Panc1 (cell line): ENCODE measurements around the gene RAX2. TPM values are rescaled to one million over a fixed set of nuclear protein-coding genes. Genes with fewer than 3 reads are reported as not detected.

Source experiments
- ATAC-seq: fragments of 200-7000 bp; cut with Tn5 transposase; 2 replicates; pipeline ENCODE4 v1.9.1; 2020; ENCODE audit warnings: mild to moderate bottlenecking, moderate library complexity
- BruUV-seq: library from RNA; stranded (reverse); fragments of 400-500 nt; replicated peaks from 2 replicates; lab custom pipeline; 2021; lab: Mats Ljungman, UMichigan
- CTCF ChIA-PET: fragments of 300-600 bp; sonication (Branson Sonifier 250); formaldehyde crosslinking; loops from one replicate; lab custom pipeline; 2022; ENCODE audit warnings: antibody characterized with exemption; lab: Charles Lee
- POLR2A ChIA-PET: fragments of 300-600 bp; sonication (Branson Sonifier 250); formaldehyde crosslinking; loops from one replicate; lab custom pipeline; 2022; ENCODE audit warnings: antibody characterized with exemption; lab: Charles Lee
- DNase-seq: peaks from one replicate; pipeline ENCODE4 v3.0.0-alpha.2; 2010; ENCODE audit warnings: low read depth, low spot score
- H3K27ac ChIP-seq: 2 replicates; pipeline ENCODE4 v1.5.1; 2011; ENCODE audit warnings: mild to moderate bottlenecking, low read length, inconsistent platforms
- H3K27me3 ChIP-seq: fragments of 200-500 bp; sonication (Bioruptor generic); 2 replicates; pipeline ENCODE4 v1.6.0; 2014; ENCODE audit warnings: low read length, inconsistent platforms; ENCODE audit not compliant: control insufficient read depth, insufficient read depth
- H3K36me3 ChIP-seq: fragments of 200-500 bp; sonication (Bioruptor generic); 2 replicates; pipeline ENCODE4 v1.5.1; 2014; ENCODE audit warnings: inconsistent platforms, mild to moderate bottlenecking, low read length, moderate library complexity; ENCODE audit not compliant: control insufficient read depth, insufficient read depth
- H3K4me1 ChIP-seq: 2 replicates; pipeline ENCODE4 v1.5.1; 2011; ENCODE audit warnings: inconsistent platforms, mild to moderate bottlenecking, low read length, moderate library complexity; ENCODE audit not compliant: control insufficient read depth, insufficient read depth
- H3K4me3 ChIP-seq, 2 experiments: 2 replicates each; pipeline ENCODE4 v1.5.1; 2011 to 2012; ENCODE audit warnings: low read depth in 2 of 2, low read length in 2 of 2, mild to moderate bottlenecking in 2 of 2, inconsistent platforms in 1 of 2, moderate library complexity in 1 of 2
- H3K9me3 ChIP-seq: fragments of 200-500 bp; sonication (Bioruptor generic); 2 replicates; pipeline ENCODE4 v1.5.1; 2014; ENCODE audit warnings: low read depth, mild to moderate bottlenecking, inconsistent platforms, low read length, moderate library complexity; ENCODE audit not compliant: control insufficient read depth, insufficient read depth
- POLR2AphosphoS5 ChIP-seq: IDR thresholded peaks from 2 replicates; pipeline ENCODE4 v1.6.1; 2012; ENCODE audit warnings: mild to moderate bottlenecking, low read depth, low read length, moderate library complexity
- REST ChIP-seq, 2 experiments: IDR thresholded peaks; 2 replicates each; pipeline ENCODE4 v1.6.1; 2011 to 2012; ENCODE audit warnings: low read depth in 2 of 2, control low read depth in 1 of 2, low read length in 1 of 2, mild to moderate bottlenecking in 1 of 2, moderate library complexity in 1 of 2; ENCODE audit not compliant: insufficient read depth in 1 of 2
- SIN3A ChIP-seq: IDR thresholded peaks from 2 replicates; pipeline ENCODE4 v1.6.1; 2012; ENCODE audit warnings: low read depth, mild to moderate bottlenecking, low read length, moderate library complexity, borderline replicate concordance; ENCODE audit not compliant: insufficient read depth
- TCF7L2 ChIP-seq: IDR thresholded peaks from 2 replicates; pipeline ENCODE4 v1.6.1; 2011; ENCODE audit warnings: mild to moderate bottlenecking, low read depth, low read length, inconsistent platforms
- in situ Hi-C: cut with HindIII; loops from 2 replicates; pipeline ENCODE4 v1.10.0; 2016; ENCODE audit warnings: low sequenced_read_pairs, low pct_unique_long_range_greater_than_20kb
- intact Hi-C: fragments of 100-400 bp; cut with micrococcal nuclease; formaldehyde crosslinking; loops from one replicate; pipeline ENCODE4 v1.10.0; 2022; ENCODE audit not compliant: unreplicated experiment
- total RNA-seq: library from RNA; stranded (reverse); gene quantifications from one replicate; pipeline ENCODE4 v1.2.1, GENCODE V29; 2021; ENCODE audit not compliant: unreplicated experiment
- TF ChIP-seq, protein P1 (sequence below): fragments of 450-650 bp; IDR thresholded peaks from 2 replicates; pipeline ENCODE4 v1.5.1; 2017; ENCODE audit warnings: mild to moderate bottlenecking

RAX2 gene
- total RNA-seq, 1 experiment from 2014 or later: not detected

DNA sequence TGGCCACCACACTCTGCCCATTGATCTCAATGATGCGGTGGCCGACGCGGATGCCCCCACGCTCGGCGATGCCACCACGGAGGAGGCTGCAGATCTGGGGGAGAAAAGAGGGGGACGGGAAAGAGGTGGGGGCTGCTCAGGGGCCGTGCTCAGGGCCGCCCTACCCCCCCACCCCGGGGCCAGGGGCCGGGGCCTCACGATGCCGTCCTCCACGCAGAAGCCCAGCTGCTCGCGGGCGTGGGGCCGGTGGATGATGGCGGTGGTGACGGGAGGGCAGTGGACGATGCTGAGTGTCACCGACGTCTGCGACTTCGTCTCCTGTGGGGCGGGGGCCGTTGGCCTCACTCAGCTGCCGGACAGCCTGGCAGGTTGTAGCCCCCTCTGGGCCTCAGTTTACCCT lies 20.8 kb downstream of the RAX2 start:
- BruUV-seq: no TSS peak
- Histone ChIP-seq H3K4me1 (no peaks in the 10 kb centered on the region), H3K9me3 (no peaks in the 10 kb centered on the region), H3K27me3 (no peaks in the 10 kb centered on the region), H3K36me3 (no peaks in the 10 kb centered on the region), H3K4me3 (no peak overlapping the region), H3K27ac (no peak overlapping the region)
- ChIA-PET POLR2A (no interaction called here), CTCF (no interaction called here)
- intact Hi-C loops: no loop called here
- DNase-seq: no peak
- TF ChIP-seq POLR2AphosphoS5 (no peak), TCF7L2 (no peak)
- in situ Hi-C loops: no loop called here
- no peak for ATAC-seq

DNA sequence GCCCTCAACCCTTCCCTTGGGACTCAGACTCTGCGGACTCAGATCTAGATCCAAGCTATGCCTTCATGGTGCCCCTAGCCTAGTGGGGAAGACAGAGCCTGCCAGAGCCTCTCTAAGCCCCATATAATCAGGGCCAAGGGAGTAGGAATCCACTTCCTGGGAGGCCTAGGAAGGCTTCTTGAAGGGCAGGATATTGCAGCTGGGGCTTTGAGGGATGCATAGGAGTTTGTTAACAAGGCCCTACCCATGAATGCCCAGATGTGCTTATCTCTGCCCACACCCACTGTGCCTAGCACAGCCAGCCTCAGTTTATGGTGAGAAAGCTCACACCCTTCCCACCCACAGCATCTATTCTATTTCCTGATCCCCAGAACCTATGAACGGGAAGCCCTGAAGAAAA lies 21.8 kb downstream of the RAX2 start:
- ChIA-PET POLR2A (no interaction called here), CTCF (no interaction called here)
- DNase-seq (no peak), ATAC-seq (no peak)
- Histone ChIP-seq H3K4me3 (no peak overlapping the region), H3K36me3 (no peaks in the 10 kb centered on the region), H3K27me3 (no peaks in the 10 kb centered on the region), H3K9me3 (no peaks in the 10 kb centered on the region), H3K27ac (no peak overlapping the region), H3K4me1 (no peaks in the 10 kb centered on the region)
- no peak for TF ChIP-seq TCF7L2
- in situ Hi-C loops: no loop called here
- BruUV-seq: no TSS peak
- intact Hi-C loops: no loop called here

DNA sequence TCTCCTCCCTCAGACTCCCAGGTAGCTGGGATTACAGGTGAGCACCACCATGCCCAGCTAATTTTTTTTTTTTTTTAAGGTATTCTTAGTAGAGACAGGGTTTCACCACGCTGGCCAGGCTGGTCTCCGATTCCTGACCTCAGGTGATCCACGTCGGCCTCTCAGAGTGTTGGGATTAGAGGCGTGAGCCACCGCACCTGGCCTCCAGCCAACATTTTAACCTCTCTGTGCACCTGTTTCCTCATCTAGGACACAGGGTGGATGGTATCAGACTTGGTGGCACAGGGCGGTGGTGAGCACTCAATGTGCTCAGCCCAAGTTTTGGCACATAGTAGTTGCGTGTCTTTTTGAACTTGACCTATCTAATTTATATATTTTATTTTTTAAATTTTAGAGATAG lies 23.1 kb downstream of the RAX2 start:
- BruUV-seq: no TSS peak
- no peaks in the 10 kb centered on the region for H3K9me3 ChIP-seq
- ATAC-seq: no peak
- intact Hi-C loops (no loop called here), in situ Hi-C loops (no loop called here)
- no peak for DNase-seq
- TF ChIP-seq TCF7L2 (no peak), SIN3A (no peak), REST (IDR thresholded peaks at IDR 0.05; ENCODE audit: insufficient read depth in 1 of 2, low read depth in 2 of 2, low read length in 1 of 2) (no peak), POLR2AphosphoS5 (no peak)
- TF ChIP-seq, protein P1, sequence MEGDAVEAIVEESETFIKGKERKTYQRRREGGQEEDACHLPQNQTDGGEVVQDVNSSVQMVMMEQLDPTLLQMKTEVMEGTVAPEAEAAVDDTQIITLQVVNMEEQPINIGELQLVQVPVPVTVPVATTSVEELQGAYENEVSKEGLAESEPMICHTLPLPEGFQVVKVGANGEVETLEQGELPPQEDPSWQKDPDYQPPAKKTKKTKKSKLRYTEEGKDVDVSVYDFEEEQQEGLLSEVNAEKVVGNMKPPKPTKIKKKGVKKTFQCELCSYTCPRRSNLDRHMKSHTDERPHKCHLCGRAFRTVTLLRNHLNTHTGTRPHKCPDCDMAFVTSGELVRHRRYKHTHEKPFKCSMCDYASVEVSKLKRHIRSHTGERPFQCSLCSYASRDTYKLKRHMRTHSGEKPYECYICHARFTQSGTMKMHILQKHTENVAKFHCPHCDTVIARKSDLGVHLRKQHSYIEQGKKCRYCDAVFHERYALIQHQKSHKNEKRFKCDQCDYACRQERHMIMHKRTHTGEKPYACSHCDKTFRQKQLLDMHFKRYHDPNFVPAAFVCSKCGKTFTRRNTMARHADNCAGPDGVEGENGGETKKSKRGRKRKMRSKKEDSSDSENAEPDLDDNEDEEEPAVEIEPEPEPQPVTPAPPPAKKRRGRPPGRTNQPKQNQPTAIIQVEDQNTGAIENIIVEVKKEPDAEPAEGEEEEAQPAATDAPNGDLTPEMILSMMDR: no peak
- ChIA-PET POLR2A (interaction anchor here (0.7 kb wide), 1 partner anchor 13 kb away, joined by 18 read pairs; the partner anchor contains the start of gene MRPL54), CTCF (interaction anchor here (0.7 kb wide), 1 partner anchor 81 kb away, joined by 3 read pairs; no protein-coding TSS in a partner anchor)
- H3K4me1 ChIP-seq: no peaks in the 10 kb centered on the region
- no peak overlapping the region for H3K27ac ChIP-seq
- H3K27me3 ChIP-seq: no peaks in the 10 kb centered on the region
- H3K36me3 ChIP-seq: no peaks in the 10 kb centered on the region
- no peak overlapping the region for H3K4me3 ChIP-seq
